ENCODE measurements around the gene GSG1L. TPM values are rescaled to one million over a fixed set of nuclear protein-coding genes. Genes with fewer than 3 reads are reported as not detected.
"Not testable (repeated sequence)": the region's sequence is repeated elsewhere in the genome, so short reads cannot be mapped to it uniquely, and the experiment has no call there.

Gene GSG1L
- total RNA-seq, 1 experiment from 2014 or later = not detected

DNA sequence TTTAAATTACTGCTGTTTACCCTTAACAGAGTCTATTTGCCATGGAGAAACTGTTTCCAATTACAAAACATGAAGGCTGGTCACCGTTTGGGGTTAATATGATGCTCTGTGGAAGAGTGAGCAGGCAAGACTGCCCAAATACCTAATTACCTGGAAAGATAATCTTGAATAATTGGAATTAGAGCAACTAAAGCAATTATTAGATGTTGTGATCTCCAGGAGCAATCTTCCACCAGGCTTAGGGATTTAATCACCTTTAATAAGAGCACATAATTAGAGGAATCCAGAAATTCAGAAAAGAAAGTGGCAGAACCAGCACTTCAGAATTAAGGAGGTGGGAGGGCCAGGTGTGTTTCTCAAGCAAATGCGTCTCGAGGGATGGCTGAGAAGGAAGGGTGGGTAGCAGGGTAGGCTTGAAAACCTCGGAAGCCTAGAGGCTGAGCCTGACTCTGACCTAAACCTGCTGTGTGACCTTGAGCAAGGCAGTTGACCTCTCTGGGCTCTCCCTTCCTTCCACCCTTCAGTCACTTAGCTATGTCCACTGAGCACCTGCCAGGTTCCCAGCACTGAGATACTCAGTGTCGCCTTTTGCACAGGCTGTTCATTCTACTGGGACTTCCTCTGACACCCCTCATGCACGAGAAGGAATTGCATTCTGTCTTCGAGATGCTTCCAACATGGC is 113.2 kb downstream of the GSG1L start:
- no peak for DNase-seq (ENCODE audit: low spot score)

GRCh38 chr16:27947696-27948095 is 115.8 kb downstream of the GSG1L start:
- DNase-seq (ENCODE audit: low spot score) = no peak

DNA sequence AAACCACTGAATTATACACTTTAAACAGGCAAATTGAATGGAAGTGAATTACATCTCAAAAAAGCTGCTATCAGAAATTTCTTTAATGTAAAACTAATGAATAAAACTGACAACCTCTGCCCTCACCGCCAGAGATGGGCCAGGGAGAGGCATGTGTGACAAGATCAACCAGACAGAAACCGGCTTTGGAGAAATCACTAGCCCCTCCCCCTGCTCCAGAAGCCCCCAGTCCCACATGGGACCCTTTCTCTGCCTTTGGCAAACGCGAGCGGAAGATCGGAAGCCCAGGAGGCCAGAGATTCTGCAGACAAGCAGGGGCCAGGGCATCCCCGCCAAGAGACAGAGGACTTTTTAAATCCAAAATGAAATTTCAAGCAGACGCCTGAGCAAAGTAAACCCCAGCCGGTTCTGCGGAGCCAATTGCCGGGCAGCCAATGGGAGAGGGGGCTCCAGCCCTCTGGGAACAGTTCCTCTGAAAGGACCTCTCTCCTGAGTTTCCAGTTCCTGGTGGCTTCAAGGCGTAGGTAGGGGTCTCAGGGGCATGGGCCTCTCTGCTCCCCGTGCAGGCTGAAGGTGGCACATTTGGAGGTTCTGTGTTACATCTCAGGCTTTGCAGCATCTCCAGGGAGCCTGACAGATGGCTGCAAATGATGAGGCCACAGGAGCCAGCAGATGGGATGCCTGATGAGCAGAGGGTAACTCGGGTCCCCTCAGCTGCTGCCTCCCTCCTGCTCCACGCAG is 118.1 kb downstream of the GSG1L start:
- DNase-seq (ENCODE audit: low spot score) = no peak

- no peak for DNase-seq (ENCODE audit: low spot score)
Measured at GRCh38 chr16:27943766-27944165, 119.7 kb downstream of the GSG1L start.

DNA sequence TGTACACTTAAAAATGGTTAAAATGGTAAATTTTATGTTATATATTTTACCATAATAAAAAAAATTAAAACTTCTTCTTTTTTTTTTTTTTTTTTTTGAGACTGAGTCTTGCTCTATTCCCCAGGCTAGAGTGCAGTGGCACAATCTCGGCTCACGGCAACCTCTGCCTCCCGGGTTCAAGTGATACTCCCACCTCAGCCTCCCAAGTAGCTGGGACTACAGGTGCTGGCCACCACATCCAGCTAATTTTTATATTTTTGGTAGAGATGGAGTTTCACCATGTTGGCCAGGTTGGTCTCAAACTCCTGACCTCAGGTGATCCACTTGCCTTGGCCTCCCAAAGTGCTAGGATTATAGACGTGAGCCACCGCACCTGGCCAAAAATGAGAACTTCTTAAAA is 121.4 kb downstream of the GSG1L start:
- DNase-seq (ENCODE audit: low spot score) = not testable (repeated sequence)

GRCh38 chr16:27935076-27935475 is 128.4 kb downstream of the GSG1L start:
- no peak for DNase-seq (ENCODE audit: low spot score)

DNA sequence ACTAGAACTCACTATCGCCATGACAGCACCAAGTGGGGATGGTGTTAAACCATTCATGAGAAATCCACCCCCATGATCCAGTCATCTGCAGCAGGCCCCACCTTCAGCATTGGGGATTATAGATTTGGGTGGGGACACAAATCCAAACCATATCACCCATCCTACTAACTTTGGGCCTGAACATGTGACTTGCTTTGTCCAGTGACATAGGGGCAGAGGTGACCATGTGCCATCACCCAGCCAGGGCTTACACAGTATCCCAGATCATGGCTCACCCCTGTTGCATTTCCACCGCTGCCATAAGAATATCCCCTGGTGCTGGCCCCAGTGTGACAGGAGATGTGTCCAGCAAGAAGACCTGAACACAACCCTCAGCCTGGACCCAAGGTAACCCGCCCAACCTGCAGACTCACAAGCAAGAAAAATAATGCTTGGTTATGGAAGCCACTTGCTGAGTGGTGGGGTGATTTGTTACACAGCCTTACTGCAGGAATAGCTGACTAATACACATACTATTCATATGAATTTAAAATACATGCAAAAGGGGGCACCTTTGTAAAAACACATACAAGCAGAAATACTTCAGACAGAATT is 130.9 kb downstream of the GSG1L start:
- DNase-seq (ENCODE audit: low spot score) = no peak

GRCh38 chr16:27929818-27930217 is 133.7 kb downstream of the GSG1L start:
- DNase-seq (ENCODE audit: low spot score) = no peak

DNA sequence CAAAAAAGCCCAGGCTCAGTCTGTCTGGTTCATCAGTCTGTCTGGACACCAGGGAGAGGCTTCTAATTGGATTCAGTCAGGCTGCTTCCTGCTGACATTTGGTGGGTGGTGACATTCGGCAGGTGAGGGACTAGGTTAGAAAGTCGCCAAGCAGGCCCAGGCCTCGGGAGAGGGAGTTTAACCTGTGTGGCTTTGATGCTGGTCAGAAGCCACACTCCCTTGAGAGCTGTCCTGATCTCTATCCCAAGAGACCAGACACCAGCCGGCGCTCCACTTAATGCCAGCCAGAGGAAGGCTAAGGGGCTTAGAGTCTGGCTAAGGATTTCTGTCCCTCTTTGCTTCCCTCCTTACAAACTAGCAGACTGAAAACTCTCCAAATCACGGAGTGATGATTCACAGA is 135.0 kb downstream of the GSG1L start:
- DNase-seq (ENCODE audit: low spot score) = no peak

GRCh38 chr16:27927266-27927901 is 136.1 kb downstream of the GSG1L start:
- no peak for DNase-seq (ENCODE audit: low spot score)

GRCh38 chr16:27925612-27926011 is 137.9 kb downstream of the GSG1L start:
- no peak for DNase-seq (ENCODE audit: low spot score)

- DNase-seq (ENCODE audit: low spot score) = no peak
Measured at GRCh38 chr16:27924411-27925118, 138.9 kb downstream of the GSG1L start.

- no peak for DNase-seq (ENCODE audit: low spot score)
Measured at GRCh38 chr16:27923751-27924150, 139.8 kb downstream of the GSG1L start.

GRCh38 chr16:27922433-27922832 is 141.1 kb downstream of the GSG1L start:
- no peak for DNase-seq (ENCODE audit: low spot score)

GRCh38 chr16:27921134-27921533 is 142.4 kb downstream of the GSG1L start:
- no peak for DNase-seq (ENCODE audit: low spot score)

GRCh38 chr16:27920391-27920891 is 143.1 kb downstream of the GSG1L start:
- DNase-seq (ENCODE audit: low spot score) = peak; percentile 28

DNA sequence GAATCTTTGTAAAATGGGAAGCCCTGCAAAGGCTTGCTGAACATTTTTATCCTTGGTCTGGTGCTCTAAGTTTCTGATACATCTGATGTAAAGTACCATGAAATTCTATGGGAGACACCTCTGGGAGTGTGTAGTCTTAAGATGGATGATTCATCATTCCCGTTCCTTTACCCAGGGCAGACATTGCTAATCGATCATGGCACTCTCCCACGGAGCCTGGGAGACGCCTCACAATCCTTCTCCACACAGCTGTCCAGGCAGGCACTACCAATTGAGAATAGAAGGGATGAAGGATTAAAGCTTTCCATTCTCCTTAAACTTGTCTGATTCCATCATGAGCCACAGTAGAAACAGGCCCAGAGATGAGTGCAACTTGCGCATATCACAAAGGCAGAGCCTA is 144.8 kb downstream of the GSG1L start:
- no peak for DNase-seq (ENCODE audit: low spot score)

DNA sequence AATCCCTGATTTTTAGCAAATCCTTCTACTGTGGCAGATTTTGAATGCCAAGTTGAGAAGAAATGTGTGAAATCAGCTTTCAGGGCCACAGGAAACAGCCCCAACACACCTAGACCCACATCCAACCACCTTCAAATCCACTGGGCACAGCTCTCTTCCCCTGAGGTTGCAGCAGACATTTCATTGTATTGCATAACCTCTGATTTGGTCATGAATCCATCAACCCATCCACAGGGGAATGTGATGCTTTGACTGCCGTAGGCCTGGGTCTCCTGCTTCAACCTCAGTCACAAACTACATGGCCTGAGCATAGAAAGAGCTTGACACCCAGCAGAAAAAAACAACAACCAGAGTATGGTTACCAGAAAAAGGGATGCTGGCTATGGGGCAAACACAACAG is 145.6 kb downstream of the GSG1L start:
- DNase-seq (ENCODE audit: low spot score) = no peak

GRCh38 chr16:27911486-27911885 is 152.0 kb downstream of the GSG1L start:
- DNase-seq (ENCODE audit: low spot score) = no peak

DNA sequence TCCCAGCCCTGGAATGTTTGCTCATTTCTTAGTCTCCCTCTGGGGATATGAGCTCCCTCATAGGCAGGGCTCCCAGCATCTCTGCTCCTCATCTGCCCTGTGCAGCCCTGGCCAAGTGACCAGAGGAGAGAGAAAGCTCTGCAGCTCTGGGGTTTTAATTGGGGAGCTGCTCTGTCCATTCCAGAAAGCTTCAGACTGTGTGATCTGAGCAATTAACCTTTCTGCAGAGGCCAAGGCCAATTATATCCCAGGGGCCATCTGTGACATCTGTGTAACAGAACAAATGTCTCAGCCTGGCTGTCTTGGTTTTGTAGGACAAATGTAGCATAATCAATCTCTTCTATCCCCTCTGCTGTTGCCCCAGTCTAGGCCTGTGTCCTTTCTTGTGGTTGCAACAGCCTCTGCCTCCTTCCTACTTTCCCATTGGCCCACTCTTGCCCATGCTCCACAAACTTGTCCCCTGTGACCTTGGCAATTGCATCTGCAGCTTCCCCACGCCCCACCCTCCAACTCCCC is 156.0 kb downstream of the GSG1L start:
- DNase-seq (ENCODE audit: low spot score) = no peak

GRCh38 chr16:27906883-27907282 is 156.6 kb downstream of the GSG1L start:
- no peak for DNase-seq (ENCODE audit: low spot score)

Data from HT-29 (cell line).